Measurements from ENCODE around the gene DCTN3. TPM values are rescaled to one million over a fixed set of nuclear protein-coding genes. Genes with fewer than 3 reads are reported as not detected.
A peak's percentile ranks its signal among the peaks of the same experiment; 100 is the strongest.

DCTN3 gene
- total and polyA plus RNA-seq, 9 of the 15 experiments (the other 6 are each of a cell fraction or from before 2014, with no cell fraction given): 11.0 to 51.0 (median 41.9) TPM

DNA sequence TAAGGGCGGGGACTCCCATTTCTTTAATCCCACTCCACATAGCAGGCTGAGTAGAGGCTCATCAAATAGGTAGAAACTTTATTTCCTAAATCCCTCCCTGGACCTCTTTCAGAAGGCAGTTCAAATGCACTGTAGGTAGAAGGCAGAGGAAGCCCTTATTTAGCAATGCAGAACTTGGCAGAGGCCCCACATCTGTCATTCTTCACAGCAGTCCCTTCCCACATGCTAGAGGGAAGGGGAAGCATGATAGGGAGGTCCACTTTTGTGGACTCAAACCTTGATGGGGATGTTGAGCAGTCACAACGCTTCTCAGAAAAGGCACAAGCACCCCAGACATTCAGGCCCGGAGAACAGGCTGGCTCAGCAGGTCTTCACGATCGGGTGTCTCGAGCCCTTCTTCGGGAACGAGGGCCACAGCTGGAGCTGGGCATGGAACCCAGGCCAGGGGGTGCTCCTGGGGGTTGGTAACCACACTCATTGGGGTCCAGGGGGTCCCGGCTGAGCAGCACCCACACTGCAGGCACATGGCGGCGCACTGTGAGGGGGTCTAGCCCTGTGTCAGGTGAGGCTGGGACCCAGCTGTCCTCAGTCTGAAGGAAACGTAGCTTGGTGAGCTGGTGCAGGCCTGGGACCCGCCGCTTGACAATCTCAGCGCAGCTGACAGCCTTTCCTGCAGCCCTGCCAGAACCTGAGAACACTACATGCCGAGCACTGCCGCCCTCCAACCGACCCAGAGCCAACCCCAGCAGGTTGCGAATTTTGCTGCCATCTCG is 9.7 kb downstream of the DCTN3 start (continued):
- TF ChIP-seq SMARCB1 (IDR thresholded peaks at IDR 0.05; ENCODE audit: insufficient read length, low read depth) (no peak), NONO (IDR thresholded peaks at IDR 0.05; ENCODE audit: low read depth in 2 of 2, low read length in 1 of 2) (no peak), EHMT2 (IDR thresholded peaks at IDR 0.05) (no peak), HCFC1 (IDR thresholded peaks at IDR 0.05; ENCODE audit: low read depth, low read length) (no peak), FOXP1 (CRISPR knock-in tag; IDR thresholded peaks at IDR 0.05) (no peak), KAT7 (CRISPR knock-in tag; IDR thresholded peaks at IDR 0.05; ENCODE audit: borderline replicate concordance) (no peak), ZNF224 (CRISPR knock-in tag; IDR thresholded peaks at IDR 0.05) (no peak), POLR2H (tag; IDR thresholded peaks at IDR 0.05; ENCODE audit: low read depth) (no peak), ZNF232 (CRISPR knock-in tag; IDR thresholded peaks at IDR 0.05) (no peak), POLR2G (IDR thresholded peaks at IDR 0.05; ENCODE audit: low read depth, low read length) (peak; percentile 57; the same call in 1 of the 2 replicates), BRD9 (IDR thresholded peaks at IDR 0.05; ENCODE audit: low read depth, partially characterized antibody) (no peak), NFE2L1 (tag; IDR thresholded peaks at IDR 0.05; ENCODE audit: borderline replicate concordance, low read depth) (no peak), MAZ (CRISPR knock-in tag; conservative IDR thresholded peaks at IDR 0.05 in 1 of 2, IDR thresholded peaks at IDR 0.05 in 1 of 2) (no peak), PRPF4 (IDR thresholded peaks at IDR 0.05; ENCODE audit: insufficient read depth, low read depth, low read length, poor library complexity, severe bottlenecking) (no peak), SRSF9 (IDR thresholded peaks at IDR 0.05; ENCODE audit: borderline replicate concordance, low read depth, low read length) (no peak)
- TF ChIP-seq, protein P1, sequence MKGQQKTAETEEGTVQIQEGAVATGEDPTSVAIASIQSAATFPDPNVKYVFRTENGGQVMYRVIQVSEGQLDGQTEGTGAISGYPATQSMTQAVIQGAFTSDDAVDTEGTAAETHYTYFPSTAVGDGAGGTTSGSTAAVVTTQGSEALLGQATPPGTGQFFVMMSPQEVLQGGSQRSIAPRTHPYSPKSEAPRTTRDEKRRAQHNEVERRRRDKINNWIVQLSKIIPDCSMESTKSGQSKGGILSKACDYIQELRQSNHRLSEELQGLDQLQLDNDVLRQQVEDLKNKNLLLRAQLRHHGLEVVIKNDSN (CRISPR knock-in tag; IDR thresholded peaks at IDR 0.05): no peak
- TF ChIP-seq, protein P2, sequence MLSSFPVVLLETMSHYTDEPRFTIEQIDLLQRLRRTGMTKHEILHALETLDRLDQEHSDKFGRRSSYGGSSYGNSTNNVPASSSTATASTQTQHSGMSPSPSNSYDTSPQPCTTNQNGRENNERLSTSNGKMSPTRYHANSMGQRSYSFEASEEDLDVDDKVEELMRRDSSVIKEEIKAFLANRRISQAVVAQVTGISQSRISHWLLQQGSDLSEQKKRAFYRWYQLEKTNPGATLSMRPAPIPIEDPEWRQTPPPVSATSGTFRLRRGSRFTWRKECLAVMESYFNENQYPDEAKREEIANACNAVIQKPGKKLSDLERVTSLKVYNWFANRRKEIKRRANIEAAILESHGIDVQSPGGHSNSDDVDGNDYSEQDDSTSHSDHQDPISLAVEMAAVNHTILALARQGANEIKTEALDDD (IDR thresholded peaks at IDR 0.05): no peak
- TF ChIP-seq, protein P3, sequence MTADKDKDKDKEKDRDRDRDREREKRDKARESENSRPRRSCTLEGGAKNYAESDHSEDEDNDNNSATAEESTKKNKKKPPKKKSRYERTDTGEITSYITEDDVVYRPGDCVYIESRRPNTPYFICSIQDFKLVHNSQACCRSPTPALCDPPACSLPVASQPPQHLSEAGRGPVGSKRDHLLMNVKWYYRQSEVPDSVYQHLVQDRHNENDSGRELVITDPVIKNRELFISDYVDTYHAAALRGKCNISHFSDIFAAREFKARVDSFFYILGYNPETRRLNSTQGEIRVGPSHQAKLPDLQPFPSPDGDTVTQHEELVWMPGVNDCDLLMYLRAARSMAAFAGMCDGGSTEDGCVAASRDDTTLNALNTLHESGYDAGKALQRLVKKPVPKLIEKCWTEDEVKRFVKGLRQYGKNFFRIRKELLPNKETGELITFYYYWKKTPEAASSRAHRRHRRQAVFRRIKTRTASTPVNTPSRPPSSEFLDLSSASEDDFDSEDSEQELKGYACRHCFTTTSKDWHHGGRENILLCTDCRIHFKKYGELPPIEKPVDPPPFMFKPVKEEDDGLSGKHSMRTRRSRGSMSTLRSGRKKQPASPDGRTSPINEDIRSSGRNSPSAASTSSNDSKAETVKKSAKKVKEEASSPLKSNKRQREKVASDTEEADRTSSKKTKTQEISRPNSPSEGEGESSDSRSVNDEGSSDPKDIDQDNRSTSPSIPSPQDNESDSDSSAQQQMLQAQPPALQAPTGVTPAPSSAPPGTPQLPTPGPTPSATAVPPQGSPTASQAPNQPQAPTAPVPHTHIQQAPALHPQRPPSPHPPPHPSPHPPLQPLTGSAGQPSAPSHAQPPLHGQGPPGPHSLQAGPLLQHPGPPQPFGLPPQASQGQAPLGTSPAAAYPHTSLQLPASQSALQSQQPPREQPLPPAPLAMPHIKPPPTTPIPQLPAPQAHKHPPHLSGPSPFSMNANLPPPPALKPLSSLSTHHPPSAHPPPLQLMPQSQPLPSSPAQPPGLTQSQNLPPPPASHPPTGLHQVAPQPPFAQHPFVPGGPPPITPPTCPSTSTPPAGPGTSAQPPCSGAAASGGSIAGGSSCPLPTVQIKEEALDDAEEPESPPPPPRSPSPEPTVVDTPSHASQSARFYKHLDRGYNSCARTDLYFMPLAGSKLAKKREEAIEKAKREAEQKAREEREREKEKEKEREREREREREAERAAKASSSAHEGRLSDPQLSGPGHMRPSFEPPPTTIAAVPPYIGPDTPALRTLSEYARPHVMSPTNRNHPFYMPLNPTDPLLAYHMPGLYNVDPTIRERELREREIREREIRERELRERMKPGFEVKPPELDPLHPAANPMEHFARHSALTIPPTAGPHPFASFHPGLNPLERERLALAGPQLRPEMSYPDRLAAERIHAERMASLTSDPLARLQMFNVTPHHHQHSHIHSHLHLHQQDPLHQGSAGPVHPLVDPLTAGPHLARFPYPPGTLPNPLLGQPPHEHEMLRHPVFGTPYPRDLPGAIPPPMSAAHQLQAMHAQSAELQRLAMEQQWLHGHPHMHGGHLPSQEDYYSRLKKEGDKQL (CRISPR knock-in tag; IDR thresholded peaks at IDR 0.05; ENCODE audit: borderline replicate concordance): no peak
- TF ChIP-seq, protein P4, sequence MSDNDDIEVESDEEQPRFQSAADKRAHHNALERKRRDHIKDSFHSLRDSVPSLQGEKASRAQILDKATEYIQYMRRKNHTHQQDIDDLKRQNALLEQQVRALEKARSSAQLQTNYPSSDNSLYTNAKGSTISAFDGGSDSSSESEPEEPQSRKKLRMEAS (CRISPR knock-in tag; IDR thresholded peaks at IDR 0.05): 0 out of 2 replicates have a peak, but pooled peaks have one; percentile 19

All from K562 (cell line).